ENCODE data around the gene DLG3.
A peak's percentile ranks its signal among the peaks of the same experiment; 100 is the strongest.

Gene DLG3

DNA sequence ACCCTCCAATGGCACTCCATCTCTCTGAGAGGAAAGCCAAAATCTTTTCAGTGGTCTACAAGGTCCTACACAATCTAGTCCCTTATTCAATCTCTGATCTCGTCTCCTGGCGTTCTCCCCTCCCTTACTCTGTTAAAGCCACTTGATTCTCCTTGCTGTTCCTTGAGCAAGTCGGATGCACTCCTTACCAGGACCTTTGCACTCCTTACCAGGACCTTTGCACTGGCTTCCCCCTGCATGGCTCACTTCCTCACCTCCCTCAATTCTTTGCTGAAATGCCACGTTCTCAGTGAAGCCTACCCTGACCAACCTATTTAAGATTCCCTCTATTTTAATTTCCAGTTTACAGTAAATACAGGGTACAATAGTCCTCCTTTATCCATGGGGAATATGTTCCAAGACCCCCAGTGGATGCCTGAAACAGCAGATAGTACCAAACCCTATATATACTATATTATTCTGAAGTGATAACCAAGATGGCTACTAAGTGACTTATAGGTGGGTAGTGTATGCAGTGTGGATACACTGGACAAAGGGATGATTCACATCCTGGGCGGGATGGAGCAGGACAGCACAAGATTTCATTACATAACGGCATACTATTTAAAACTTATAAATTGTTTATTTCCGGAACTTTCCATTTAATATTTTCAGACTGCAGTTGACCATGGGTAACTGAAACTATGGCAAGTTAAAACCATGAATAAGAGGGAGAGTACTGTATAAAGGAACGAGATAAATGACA is 6.5 kb upstream of the DLG3 start:
- no peak for DNase-seq

DNA sequence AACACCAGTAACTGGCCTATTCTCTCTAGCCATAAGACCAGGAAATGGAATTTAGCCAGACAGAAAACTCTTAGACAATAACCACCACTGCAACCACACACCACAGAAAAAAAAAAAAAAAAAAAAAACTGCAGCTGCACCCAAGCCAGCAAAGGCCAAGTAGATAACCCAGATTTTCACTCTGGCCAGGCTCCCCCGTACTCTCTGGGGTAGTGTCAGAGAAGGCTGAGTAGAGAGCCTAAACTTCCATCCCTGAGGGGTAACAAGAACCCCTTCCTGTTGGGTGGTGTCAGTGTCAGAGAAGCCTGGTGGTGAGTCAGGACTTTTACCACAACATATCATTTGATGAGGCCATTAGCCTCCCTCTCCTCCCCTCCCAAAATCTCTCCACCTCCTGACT is 5.6 kb upstream of the DLG3 start:
- peak; percentile 8 for DNase-seq

DNA sequence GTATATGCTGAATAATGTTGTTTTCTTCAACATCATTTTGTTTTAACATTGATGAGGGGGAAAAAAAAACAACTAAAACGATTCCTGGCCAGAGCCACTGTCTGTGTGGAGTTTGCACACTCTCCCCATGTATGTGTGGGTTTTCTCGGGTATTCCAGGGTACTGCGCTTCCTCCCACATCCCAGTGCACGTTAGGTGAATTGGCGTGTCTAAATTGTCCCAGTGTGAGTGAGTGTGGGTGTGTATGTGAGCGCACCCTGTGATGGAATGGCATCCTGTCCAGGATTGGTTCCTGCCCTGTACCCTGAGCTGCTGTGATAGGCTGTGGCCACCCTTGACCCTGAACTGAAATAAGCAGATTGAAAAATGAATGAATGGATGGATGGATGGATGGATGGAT is 2.4 kb upstream of the DLG3 start:
- DNase-seq = no peak

DNA sequence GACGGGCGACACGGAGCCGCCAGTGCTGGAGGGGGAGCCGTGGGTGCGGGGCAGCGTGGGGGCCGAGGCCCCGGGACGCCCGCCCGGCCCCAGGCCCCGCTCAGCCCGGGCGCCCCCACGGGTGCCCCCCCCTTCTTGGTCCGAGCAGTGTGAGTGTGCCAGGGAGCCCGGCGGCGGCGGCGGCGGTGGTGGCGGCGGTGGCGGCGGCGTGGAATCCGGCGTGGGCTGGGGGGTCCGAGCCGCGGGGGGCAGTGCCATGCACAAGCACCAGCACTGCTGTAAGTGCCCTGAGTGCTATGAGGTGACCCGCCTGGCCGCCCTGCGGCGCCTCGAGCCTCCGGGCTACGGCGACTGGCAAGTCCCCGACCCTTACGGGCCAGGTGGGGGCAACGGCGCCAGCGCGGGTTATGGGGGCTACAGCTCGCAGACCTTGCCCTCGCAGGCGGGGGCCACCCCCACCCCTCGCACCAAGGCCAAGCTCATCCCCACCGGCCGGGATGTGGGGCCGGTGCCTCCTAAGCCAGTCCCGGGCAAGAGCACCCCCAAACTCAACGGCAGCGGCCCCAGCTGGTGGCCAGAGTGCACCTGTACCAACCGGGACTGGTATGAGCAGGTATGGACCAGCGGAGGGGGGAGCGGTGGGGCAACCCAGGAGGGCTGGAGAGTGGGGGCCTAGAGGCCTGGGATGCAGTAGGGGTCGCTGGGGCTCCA is 466 bp downstream of the DLG3 start:
- no peak for DNase-seq

DNA sequence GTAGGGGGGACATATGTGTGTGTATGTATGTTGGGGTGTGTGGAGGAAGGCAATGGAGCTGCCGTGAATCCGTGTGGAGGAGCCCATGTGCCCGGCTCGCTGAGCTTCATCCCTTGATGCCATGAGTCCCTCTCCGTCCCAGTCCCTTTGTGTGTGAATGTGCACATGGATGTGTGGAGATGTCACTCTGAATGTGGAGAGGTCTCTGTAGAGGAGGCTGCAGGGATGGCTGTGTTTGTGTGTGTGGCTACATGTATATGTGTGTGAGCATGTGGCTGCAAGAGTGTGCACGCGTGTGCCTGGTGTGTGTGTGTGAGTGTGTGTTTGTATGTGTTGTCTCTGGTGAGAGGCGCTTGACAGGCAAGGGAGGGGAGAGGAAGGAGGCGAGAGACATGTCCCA is 1.3 kb downstream of the DLG3 start:
- DNase-seq = no peak

DNA sequence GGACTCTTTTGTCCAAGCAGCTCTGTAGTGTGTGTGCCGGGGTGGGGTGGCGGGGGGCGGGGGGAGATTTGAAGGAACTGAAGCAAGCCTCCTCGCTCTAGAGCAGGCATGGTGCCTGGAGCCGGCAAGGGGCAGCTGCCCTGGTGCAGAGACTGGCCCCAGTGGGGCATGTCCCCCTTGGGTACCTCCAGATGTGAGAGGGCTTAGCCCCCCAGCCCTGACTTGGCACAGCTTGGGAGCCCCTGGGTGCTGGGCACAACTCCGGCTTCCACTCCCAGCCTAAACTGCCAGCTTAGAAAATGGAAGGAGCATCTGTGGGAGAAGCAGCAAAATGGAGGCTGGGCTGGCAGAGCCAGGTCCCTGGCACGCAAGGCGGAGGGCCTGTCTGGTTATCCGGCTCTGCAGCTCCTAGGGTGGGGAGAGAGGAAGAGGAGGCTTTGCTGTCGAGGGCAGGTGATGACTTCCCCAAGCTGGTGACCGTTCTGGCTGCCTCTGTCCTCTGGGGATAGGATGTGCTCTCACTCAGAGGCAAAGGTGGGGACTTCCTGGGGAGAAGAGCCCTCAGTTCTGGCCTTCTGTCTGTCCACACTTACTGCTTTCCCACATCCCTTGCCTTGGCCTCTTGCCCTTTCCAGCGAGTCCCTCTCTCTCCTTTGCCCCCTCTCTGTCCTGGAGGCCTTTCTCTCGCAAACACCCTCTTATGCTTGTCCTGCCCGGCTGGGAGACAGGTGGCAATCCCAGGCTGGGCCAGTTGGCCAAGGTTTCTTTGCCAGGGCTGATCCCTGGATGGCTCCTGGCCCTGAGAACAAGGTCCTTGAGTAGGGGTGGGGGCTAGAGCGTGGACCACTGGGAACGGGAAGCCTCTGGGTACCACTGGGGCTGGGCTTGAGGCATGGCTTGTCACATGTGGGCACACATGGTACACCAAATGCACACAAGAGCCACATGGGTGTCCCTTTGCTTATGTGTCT is 2.0 kb downstream of the DLG3 start:
- no peak for DNase-seq

DNA sequence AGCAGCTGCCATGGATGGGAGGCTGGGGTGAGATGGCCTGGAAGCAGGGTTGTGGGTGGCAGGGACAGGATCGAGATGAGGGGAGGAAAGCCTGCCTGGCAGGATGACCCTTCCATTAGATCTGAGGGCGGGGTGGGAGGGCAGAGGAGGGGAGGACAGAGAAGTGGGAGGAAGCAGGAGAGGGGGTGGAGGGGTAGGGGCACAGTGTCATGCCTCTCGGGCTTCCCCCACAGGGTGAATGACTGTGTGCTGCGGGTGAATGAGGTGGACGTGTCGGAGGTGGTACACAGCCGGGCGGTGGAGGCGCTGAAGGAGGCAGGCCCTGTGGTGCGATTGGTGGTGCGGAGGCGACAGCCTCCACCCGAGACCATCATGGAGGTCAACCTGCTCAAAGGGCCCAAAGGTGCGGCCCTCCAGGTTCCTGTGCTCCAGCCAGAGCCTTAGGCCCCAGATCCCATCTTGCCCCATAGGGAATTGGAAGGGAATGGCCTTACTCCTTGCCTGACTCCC is 4.9 kb downstream of the DLG3 start:
- no peak for DNase-seq

DNA sequence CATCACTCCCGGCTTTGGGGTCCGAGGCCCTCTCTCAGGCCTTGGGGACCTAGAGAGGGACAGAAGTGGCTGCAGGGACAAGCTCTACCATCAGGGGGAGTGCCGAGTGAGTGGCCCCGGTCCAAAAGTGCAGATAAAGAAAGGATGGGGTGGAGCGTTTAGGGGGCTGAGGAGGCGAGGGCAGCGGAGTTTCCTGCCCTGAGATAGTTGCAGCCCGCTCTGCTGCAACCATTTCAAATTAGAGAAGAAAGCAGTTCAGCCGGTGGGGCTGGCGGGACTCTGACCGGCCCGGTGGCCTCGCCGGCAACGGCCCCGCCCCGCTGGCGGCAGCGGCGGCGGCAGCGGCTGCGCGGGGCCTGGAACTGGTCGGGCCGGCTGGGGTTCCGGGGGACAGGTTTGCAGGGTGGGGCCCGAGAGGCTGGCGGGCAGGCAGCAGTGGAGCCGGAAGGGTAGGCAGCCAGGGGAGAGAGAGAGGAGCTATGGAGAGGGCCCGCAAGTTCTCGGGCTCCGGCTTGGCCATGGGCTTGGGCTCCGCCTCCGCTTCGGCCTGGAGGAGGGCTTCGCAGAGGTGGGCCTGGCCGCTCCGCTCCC is 7.6 kb downstream of the DLG3 start:
- peak; percentile 51 for DNase-seq

DNA sequence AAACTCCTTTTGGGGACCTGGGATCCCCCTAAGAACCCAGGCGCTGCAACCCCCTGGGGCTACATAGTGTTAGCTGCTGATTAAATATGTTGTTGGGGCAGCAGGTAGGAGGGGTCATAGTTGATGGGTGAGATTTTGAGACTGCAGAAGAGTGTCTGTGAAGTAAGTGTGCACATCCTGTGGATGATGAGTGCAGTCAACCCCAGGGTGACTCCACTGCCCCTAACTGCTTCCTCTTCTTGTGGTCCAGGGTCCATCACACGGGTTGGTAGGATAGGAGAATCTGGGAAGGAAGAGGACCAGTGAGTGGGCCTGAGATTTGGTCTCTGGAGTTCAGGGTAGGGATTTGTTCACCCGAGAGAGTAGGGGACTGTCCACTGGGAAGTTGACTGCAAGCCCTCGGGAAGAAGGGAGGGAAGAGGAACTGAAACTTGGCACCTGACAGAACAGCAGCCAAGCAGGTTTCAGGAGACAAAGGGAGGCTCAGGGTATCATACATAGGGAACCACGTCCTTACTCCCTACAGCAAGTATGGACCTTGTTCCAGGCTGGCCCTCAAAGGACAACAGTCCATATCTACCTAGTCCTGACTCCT is 8.5 kb downstream of the DLG3 start:
- DNase-seq = no peak

DNA sequence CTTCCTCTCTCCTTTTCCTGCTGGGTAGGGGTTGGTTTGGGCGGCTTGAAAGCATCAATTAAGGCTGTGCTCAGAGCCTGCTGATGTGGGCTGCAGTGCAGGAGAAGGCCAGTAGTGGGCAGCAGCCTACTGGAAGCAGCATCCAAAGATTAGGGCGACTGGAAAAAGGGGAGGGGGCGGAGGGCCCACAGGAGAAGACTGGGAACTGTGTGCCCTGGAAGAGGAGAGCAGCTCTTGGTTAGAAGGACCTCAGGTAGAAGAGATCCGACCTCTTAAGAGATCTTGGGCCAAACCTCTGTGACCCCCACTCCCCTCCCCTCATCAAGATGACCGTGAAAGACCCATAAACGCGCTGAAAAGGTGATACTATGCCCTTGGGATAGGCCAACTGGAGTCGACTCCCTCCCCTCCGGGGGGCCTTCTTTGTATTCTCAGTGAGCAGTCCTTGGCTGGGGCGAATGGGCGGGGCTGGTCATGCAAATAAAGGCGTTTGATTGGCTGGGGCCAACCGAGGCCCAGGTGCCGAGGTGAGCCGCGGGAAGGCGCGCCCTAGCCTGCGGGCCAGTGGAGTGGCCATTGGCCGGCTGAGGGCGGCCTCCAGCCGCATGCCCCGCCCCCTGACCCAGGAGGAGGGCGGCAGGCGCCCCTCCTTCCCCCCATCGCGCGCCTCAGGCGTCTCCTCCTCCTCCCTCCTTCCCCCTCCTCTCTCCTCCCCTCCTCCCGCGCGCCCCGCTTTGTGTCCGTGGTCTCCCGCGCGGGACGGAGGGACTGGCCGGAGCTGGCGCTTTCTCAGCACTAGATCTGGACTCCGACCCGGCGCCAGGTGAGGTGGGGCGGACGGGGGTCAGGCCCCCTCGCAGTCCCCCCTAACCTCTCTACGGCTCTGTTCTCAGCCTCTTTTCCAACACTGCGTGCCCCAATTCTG is 10.1 kb downstream of the DLG3 start:
- DNase-seq = peak; percentile 56

DNA sequence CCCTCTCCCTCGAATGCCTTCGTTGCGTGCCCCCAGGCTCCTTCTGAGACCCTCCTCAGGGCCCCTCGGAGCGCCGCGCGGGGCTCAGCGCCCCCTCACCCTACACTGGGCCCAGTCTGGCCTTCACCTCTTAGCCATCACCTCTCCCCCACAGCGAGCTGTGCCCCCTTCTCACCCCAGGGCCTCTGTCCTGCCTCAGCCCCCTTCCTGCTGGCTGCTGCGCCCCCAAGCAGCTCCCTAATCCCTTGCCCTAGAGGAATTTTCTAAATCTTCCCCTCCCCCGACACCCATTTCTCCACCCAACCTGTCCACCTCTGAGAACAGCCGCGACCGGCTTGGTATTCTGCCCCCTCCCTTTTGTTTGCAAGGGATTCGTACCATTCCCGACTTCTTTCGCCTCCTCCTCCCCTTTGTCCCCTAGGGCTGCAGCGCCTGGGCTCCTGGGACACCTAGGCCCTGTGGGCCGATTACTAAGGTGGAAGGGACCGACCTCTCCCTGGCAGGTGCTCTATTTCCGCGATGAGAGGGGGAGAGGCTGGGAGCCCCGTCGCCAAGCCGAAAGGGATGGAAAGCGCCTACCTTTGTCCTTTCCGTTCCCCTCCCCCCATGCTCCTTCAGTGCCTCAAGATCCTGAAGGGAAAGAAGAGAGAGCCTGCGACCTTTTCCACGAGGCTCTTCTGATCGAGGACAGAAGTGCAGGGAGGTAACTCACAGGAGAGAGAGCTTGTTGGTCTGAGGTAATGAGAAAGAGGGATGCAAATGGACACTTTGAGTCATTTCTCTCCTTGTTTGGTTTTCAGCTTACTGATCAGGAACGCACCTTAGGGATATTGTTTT is 10.9 kb downstream of the DLG3 start:
- no peak for DNase-seq

DNA sequence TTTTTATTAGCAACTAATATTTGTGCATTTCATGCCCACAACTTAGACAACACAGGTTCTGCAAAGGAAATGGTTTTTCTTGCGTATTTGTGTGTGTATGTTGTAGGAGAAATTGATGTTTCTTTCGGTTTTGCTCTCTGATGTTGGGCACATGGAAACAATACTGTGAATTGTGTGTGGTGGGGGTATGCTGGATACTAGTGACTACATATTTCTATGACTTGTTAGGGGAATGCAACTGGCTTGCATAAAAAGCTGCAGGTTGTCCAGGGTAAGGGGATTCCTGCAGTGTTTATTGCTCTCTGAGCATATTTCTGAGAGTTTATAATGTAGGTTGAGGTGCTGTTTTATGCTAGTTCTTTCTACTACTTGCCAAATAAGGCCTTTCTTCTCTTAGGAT is 11.6 kb downstream of the DLG3 start:
- no peak for DNase-seq

DNA sequence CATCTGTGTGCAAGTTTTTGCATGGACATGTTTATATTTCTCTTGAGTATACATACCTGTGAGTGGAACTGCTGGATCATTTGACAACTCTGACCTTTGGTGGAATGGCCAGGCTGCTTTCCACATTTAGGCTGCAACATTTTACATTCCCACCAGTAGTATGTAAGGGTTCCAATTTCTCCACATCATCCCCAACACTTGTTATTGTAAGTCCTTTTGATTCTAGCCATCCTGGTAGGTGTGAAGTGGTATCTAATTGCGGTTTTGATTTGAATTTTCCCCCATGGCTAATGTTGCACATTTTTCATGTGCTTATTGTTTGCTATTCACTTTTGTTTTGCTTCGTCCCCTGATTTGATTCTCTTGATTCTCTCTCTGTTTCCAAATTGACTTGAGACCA is 16.4 kb downstream of the DLG3 start:
- DNase-seq = no peak

DNA sequence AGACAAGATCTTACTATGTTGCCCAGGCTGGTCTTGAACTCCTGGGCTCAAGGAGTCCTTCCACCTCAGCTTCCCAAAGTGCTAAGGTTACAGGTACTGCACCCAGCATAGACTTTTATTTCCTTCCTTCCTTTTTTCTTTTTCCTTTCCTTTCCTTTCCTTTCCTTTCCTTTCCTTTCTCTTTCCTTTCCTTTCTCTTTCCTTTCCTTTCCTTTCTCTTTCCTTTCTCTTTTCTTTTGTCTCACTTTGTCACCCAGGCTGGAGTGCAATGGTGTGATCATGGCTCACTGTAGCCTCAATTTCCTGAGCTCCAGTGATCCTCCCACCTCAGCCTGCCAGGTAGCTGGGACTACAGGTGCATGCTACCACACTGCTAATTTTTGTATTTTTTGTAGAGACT is 19.4 kb downstream of the DLG3 start:
- DNase-seq = no peak

DNA sequence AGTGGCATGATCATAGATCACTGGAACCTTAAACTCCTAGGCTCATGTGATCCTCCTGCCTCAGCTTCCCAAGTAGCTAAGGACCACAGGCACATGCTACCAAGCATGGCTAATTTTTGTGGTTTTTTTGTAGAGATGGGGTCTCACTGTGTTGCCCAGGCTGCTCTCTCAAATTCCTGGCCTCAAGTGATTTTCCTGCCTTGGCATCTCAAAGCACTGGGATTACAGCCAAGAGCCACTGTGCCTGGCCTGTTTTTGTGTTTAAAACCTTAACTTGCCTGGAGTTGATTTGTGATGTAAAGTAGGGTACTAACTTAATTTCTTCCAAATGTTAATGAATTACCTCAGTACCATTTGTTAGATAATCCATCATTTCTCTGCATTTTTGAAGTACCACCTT is 22.3 kb downstream of the DLG3 start:
- no peak for DNase-seq

DNA sequence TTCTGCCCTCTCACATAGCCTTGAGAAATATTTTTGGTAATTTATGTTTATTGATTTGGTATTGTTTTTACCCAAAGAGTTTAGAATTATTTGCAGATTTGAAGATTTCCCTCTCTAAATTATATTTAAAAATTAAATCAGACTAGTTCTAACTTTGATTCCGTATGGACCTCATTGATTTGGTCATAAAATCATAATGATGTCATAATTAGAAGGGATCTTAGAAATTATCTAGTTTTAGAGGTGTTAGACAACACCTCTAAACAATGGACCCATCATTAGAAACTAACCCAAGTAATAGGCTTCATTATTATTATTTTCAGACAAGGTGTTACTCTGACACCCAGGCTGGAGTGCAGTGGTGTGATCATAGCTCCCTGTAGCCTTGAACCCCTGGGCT is 24.1 kb downstream of the DLG3 start:
- DNase-seq = no peak

DNA sequence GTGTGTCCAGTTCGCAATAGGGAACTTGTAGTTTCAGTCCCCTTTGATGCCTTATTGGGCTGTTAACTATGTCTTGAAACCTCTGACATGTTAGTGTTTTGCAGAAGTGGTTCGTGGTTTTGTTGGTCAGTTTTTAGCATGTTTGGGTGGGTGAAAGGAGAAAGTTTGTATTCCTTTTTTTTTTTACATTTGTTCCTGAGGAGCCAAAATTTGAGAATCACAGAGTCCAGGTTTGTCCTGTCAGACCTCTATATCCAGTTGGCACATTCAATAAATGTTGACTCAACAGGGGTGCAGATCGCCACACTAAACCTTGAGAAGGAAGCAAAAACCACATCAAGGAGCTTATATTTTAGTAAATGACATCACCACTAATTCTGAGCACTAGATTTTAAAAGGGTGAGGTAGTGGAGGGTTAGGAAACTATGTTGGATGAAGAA is 26.2 kb downstream of the DLG3 start:
- DNase-seq = peak; percentile 4

DNA sequence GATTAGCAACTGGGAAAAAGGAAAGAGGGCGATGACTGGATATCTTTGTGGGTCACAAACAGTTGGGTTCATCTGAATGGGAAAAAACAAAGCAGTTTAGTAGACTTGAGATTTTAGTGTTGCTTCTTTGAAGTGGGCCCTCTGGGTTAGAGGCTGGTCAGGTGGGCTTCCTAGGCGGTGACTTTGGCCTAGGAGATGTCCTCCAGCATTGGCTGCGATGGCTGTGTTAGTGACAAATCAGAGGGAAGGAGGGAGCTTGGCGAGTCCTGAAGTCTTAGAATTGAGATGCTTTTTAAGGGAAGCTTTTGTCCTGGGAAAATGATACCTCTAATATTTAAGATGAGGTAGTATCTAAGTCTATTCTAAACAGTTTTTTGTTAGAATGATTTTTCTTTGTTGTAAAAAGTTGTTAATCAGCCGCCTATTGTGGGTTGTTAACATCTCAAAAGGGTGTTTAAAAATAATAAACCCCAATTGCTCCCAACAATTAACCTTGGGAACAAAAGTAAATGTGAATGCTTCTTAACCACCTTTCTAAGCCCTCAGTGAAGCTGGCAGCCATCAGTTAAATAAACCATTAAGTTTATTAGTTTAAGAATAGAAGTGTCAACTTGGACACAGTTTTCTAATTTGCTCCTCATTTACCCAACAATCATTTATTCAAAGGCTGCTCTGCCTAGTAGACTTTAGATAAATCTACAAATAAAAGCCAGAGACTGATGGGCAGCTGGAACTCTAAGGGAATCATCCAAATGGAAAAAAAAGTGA is 31.7 kb downstream of the DLG3 start:
- no peak for DNase-seq

DNA sequence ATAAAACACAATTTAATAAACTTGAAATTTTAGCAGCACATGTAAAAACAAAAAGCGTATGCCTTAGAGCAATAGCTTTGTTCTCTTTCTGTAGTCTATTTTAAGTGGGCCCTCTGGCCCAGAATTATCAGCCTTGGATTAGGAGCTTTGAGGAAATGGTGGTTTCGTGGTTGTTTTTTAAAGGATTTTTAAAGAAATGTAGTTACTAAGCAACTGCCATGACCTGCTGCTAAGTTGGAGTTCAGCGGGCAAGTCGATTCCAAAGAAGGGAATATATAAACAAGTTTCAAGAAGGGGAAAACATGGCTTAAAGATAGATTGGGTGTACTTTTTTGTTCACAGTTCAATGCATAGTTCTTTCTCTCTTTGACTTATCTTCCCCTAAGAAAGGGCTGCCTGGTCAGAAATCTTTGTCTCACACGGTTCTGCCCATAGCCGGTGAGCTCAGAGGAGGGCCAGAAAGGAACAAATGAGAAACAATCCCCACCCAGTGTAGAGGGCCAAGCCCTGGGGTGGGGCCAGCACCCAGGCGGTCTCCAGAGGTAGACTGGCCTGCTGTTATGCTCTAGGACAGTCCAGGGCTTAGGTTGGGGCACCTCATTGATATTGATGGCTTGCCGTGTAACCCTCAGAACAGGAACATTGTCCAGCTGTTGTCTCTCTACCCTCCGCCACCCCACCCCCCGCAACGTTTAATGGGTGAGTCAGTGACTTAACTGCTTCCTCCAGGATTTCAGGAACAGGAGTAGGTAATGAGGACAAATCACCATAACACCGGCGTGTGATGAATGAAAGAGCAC is 32.5 kb downstream of the DLG3 start:
- DNase-seq = peak; percentile 64

Measured in fibroblast of skin of right quadriceps (primary cell).